Measurements from ENCODE around the gene SORL1.

SORL1 gene

GRCh38 chr11:121659811-121660210, 207.7 kb downstream of the SORL1 start:
- TF ChIP-seq, protein P1, sequence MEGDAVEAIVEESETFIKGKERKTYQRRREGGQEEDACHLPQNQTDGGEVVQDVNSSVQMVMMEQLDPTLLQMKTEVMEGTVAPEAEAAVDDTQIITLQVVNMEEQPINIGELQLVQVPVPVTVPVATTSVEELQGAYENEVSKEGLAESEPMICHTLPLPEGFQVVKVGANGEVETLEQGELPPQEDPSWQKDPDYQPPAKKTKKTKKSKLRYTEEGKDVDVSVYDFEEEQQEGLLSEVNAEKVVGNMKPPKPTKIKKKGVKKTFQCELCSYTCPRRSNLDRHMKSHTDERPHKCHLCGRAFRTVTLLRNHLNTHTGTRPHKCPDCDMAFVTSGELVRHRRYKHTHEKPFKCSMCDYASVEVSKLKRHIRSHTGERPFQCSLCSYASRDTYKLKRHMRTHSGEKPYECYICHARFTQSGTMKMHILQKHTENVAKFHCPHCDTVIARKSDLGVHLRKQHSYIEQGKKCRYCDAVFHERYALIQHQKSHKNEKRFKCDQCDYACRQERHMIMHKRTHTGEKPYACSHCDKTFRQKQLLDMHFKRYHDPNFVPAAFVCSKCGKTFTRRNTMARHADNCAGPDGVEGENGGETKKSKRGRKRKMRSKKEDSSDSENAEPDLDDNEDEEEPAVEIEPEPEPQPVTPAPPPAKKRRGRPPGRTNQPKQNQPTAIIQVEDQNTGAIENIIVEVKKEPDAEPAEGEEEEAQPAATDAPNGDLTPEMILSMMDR (IDR thresholded peaks at IDR 0.05): no peak
- H3K9me3 ChIP-seq: no peaks in the 10 kb centered on the region
- H3K36me3 ChIP-seq: no peaks in the 10 kb centered on the region

GRCh38 chr11:121661880-121662486, 209.9 kb downstream of the SORL1 start:
- TF ChIP-seq, protein P1 (IDR thresholded peaks at IDR 0.05): no peak
- Histone ChIP-seq H3K9me3 (no peaks in the 10 kb centered on the region), H3K4me3 (ENCODE audit: low read depth in 1 of 2, low read length in 1 of 2) (no peak overlapping the region), H3K27me3 (peaks cover 16% of the 10 kb centered on the region), H3K4me1 (ENCODE audit: control insufficient read depth in 1 of 2, insufficient read depth in 1 of 2, low read depth in 1 of 2, low read length in 1 of 2) (no peaks in the 10 kb centered on the region), H3K36me3 (no peaks in the 10 kb centered on the region), H3K27ac (no peak overlapping the region)

More at GRCh38 chr11:121659811-121660210, 207.7 kb downstream of the SORL1 start:
- Histone ChIP-seq H3K4me3 (ENCODE audit: low read depth in 1 of 2, low read length in 1 of 2) (no peak overlapping the region), H3K27me3 (peaks cover 22% of the 10 kb centered on the region), H3K27ac (no peak overlapping the region), H3K4me1 (ENCODE audit: control insufficient read depth in 1 of 2, insufficient read depth in 1 of 2, low read depth in 1 of 2, low read length in 1 of 2) (peaks cover 12 to 15% of the 10 kb centered on the region in 2 experiments)

DNA sequence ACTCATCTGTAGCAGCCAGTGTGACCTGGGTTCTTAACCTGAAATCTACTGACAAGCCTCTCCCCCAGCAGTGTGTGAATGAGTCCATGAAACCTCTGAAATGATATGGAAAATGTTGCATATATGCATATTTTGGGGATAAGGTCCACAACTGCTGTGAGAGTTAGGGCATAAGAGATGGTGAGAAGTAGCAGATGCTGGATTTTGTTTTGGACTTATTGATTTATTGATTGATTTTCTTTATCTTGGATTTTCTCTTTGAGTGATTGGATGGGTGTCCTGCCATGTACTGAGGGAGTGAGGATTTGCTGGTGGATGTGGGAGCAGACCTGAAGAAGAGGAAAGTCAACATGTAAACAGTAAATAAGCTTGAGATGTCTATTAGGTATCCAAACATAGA, 212.0 kb downstream of the SORL1 start:
- H3K9me3 ChIP-seq: no peaks in the 10 kb centered on the region
- peaks cover 19% of the 10 kb centered on the region for H3K27me3 ChIP-seq
- H3K36me3 ChIP-seq: no peaks in the 10 kb centered on the region
- no peak overlapping the region for H3K27ac ChIP-seq
- no peak overlapping the region for H3K4me3 ChIP-seq (ENCODE audit: low read depth in 1 of 2, low read length in 1 of 2)
- TF ChIP-seq, protein P1 (IDR thresholded peaks at IDR 0.05): no peak
- no peaks in the 10 kb centered on the region for H3K4me1 ChIP-seq (ENCODE audit: control insufficient read depth in 1 of 2, insufficient read depth in 1 of 2, low read depth in 1 of 2, low read length in 1 of 2)

- Histone ChIP-seq H3K4me1 (ENCODE audit: control insufficient read depth in 1 of 2, insufficient read depth in 1 of 2, low read depth in 1 of 2, low read length in 1 of 2) (no peaks in the 10 kb centered on the region), H3K36me3 (no peaks in the 10 kb centered on the region), H3K27ac (no peak overlapping the region), H3K27me3 (peaks cover 22% of the 10 kb centered on the region), H3K4me3 (ENCODE audit: low read depth in 1 of 2, low read length in 1 of 2) (no peak overlapping the region), H3K9me3 (no peaks in the 10 kb centered on the region)
- TF ChIP-seq, protein P1 (IDR thresholded peaks at IDR 0.05): no peak
Measured at GRCh38 chr11:121665206-121665838, 213.2 kb downstream of the SORL1 start.

GRCh38 chr11:121667836-121668235, 215.7 kb downstream of the SORL1 start:
- H3K36me3 ChIP-seq: no peaks in the 10 kb centered on the region
- H3K27ac ChIP-seq: no peak overlapping the region
- peaks cover 23% of the 10 kb centered on the region for H3K27me3 ChIP-seq
- TF ChIP-seq, protein P1 (IDR thresholded peaks at IDR 0.05): no peak
- no peaks in the 10 kb centered on the region for H3K4me1 ChIP-seq (ENCODE audit: control insufficient read depth in 1 of 2, insufficient read depth in 1 of 2, low read depth in 1 of 2, low read length in 1 of 2)
- H3K9me3 ChIP-seq: no peaks in the 10 kb centered on the region
- no peak overlapping the region for H3K4me3 ChIP-seq (ENCODE audit: low read depth in 1 of 2, low read length in 1 of 2)
